Measurements from ENCODE around the gene GATD1. TPM values are rescaled to one million over a fixed set of nuclear protein-coding genes. Genes with fewer than 3 reads are reported as not detected.

GATD1 gene
- polyA plus RNA-seq, 6 donors from 2014 or later, result 4.5 to 14.1 (median 7.0) TPM; not detected in 1

DNA sequence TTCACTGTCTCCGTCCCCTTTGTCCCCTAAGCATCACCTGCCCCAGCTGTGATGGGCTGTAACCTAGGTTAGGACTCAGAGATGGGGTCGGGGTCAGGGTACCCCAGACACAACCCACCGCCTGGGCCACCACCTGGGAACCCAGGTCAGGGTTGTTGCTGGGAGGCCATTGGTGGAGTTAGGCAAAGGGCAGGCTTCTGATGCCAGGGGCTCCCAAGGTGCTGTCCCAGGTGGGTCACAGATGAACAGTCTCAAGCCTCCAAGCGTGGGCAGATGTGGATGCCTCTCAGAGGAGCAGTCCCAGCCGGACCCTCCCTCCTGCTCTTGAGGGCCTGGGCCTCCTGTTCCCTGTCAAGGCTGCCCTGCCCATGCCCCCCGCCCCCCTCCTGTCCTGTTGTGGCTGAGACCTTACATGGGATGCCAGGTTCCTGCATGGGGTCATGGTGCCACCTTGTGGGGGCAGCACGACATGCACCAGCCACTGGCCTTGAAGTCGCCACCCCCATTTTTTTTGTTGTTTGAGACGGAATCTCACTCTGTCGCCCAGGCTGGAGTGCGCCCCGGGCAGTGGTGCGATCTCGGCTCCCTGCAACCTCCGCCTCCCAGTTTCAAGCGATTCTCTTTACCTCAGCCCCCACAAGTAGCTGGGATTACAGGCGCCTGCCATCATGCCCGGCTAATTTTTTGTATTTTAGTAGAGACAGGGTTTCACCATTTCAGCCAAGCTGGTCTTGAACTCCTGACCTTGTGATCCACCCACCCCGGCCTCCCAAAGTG is 12.1 kb downstream of the GATD1 start:
- H3K36me3 Mint-ChIP-seq, result no peaks in the 10 kb centered on the region
- H3K27ac Mint-ChIP-seq, result peak overlapping the region in 2 of 6 donors; percentile 4 to 72

DNA sequence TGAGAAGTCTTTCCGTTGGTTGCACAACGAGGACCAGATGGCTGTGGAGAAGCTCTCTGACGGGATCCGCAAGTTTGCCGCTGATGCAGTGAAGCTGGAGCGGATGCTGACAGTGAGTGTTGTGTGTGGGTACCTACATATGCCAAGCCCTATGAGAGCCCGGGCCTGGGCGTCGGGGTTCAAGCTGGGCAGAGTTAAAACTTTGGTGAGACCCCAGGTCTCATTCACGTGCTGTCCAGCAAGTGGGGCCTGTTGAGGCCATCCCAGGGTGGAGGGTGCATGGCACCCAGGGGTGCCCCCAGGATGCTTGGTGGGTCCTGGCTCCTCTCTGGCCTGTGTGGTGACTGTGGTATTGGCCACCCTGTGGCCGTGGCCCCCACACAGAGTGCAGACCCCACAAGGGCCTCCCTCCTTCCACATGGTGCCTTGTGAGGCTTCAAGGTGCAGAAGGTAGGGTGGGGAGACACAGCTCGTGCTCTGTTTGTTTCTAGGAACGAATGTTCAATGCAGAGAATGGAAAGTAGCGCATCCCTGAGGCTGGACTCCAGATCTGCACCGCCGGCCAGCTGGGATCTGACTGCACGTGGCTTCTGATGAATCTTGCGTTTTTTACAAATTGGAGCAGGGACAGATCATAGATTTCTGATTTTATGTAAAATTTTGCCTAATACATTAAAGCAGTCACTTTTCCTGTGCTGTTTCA is 12.8 kb downstream of the GATD1 start:
- Mint-ChIP-seq H3K4me3 (no peak overlapping the region), H3K27ac (peak overlapping the region in 2 of 6 donors; percentile 4 to 49), H3K27me3 (no peaks in the 10 kb centered on the region), H3K4me1 (peaks cover 0 to 4% (median 0%) of the 10 kb centered on the region in 3 donors), H3K36me3 (no peaks in the 10 kb centered on the region), H3K9me3 (no peaks in the 10 kb centered on the region)
- DNase-seq (no peak), ATAC-seq (ENCODE audit: low read depth in 2 of 2) (no peak)

More for the DNA sequence above, 12.1 kb downstream of the GATD1 start:
- Mint-ChIP-seq H3K27me3 (no peaks in the 10 kb centered on the region), H3K9me3 (no peaks in the 10 kb centered on the region), H3K4me3 (no peak overlapping the region), H3K4me1 (peaks cover 0 to 4% (median 0%) of the 10 kb centered on the region in 3 donors)
- ATAC-seq (ENCODE audit: low read depth in 2 of 2) (peak; percentile 84 to 89), DNase-seq (peak; percentile 55)

DNA sequence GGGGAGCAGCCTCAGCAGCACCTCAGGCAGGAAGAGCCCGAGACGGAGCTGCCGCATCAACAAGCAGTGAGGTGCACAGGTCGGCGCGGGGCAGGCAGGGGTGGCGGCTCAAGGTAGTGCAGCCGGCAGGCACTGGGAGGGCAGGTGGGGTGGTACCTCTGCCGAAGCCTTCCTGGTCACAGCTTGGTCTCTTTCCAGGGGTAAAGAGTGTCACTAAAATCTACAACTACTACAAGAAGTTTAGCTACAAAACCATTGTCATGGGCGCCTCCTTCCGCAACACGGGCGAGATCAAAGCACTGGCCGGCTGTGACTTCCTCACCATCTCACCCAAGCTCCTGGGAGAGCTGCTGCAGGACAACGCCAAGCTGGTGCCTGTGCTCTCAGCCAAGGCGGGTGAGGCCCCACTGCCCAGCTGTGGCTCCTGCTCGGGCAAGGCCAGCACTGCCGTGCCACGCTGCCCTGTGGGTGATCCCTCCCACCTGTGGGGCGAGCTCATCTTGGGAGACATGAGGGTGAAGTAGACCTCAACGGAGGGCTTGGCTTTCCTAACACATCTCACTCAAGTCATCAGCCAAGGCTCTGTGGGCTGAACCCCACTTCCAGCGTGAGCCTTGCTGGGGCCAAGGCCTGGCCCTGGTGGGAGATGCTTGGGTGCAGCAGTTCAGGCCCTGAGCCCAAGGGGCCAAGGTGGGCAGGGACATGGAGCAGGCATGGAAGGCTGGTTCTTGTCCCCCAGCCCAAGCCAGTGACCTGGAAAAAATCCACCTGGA is 13.6 kb downstream of the GATD1 start:
- H3K27me3 Mint-ChIP-seq, result no peaks in the 10 kb centered on the region
- no peak overlapping the region for H3K27ac Mint-ChIP-seq
- H3K4me1 Mint-ChIP-seq, result peaks cover 0 to 4% (median 0%) of the 10 kb centered on the region in 3 donors
- no peak overlapping the region for H3K4me3 Mint-ChIP-seq
- DNase-seq, result no peak
- no peaks in the 10 kb centered on the region for H3K9me3 Mint-ChIP-seq
- no peak for ATAC-seq (ENCODE audit: low read depth in 2 of 2)
- no peaks in the 10 kb centered on the region for H3K36me3 Mint-ChIP-seq

DNA sequence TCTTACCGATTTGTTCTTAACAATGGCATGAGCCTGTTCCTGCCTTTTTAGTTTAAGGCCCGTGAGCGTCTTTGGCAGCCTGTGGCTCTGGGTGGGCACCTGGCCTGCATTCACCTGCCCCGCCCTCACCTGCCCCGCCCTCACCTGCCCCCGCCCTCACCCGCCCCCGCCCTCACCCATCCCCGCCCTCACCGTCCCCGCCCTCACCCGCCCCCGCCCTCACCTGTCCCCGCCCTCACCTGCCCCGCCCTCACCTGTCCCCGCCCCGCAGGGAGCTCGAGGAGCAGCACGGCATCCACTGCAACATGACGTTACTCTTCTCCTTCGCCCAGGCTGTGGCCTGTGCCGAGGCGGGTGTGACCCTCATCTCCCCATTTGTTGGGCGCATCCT is 14.2 kb downstream of the GATD1 start:
- Mint-ChIP-seq H3K9me3 (no peaks in the 10 kb centered on the region), H3K27ac (no peak overlapping the region), H3K36me3 (no peaks in the 10 kb centered on the region), H3K4me1 (peaks cover 0 to 4% (median 0%) of the 10 kb centered on the region in 3 donors), H3K27me3 (no peaks in the 10 kb centered on the region), H3K4me3 (no peak overlapping the region)
- ATAC-seq (ENCODE audit: low read depth in 2 of 2) (no peak), DNase-seq (no peak)

DNA sequence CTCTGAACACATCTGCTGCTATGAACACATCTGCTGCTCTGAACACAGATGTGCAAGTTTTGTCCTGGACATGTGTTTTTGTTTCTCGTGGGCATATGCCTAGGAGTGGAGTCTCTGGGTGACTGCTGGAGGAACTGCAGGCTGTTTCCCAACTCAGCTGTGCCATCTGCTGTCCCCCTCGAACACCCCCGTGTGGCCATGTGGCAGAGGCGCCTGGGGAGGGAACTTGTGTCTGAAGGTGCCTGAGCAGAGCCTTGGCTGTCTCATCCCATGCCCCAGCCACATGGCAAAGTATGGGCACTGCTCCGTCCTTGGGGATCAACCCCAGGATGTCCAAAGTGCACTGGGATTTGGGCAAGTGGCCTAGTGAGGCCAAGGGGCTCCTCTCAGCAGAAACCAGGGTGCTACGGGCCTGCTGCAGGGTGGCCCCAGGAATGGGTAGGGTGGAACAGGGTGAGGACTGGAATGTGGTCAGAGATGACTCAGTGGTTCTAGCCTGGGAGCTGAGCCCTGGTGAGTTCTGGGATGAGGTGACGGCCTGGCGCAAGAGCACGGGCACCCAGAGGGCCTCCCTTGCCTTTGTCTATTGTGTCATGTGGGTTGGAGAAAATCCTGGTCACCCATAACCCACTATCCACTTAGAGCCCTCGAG is 14.7 kb downstream of the GATD1 start:
- peak in 1 of 2 donors; percentile 34 for ATAC-seq (ENCODE audit: low read depth in 2 of 2)
- Mint-ChIP-seq H3K4me1 (peaks cover 0 to 4% (median 2%) of the 10 kb centered on the region in 3 donors), H3K27ac (no peak overlapping the region), H3K36me3 (no peaks in the 10 kb centered on the region), H3K4me3 (peak overlapping the region in 1 of 8 donors; percentile 35), H3K27me3 (no peaks in the 10 kb centered on the region), H3K9me3 (no peaks in the 10 kb centered on the region)
- DNase-seq, result no peak

DNA sequence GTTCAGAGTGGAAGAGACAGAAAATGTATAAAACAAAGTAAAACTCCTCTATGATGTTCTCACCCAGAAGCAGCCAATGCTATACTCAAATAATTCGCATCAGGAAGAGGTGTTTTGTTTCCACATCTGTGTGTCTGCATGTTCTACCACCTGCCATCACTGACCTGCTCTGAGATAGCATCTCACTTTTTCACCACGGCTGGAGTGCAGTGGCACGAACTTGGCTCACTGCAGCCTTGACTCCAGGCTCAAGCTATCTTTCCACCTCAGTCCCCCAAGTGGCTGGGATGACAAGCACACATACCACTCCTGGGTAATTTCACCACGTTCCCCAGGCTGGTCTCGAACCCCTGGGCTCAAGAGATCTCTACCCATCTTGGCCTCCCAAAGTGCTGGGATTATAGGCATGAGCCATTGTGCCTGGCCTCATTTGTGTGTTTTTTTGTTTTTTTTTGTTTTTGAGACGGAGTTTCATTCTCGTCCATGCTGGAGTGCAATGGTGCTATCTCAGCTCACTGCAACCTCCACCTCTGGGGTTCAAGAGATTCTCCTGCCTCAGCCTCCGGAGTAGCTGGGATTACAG is 15.7 kb downstream of the GATD1 start:
- ATAC-seq (ENCODE audit: low read depth in 2 of 2), result no peak
- Mint-ChIP-seq H3K4me1 (peaks cover 0 to 7% (median 4%) of the 10 kb centered on the region in 3 donors), H3K27ac (peak overlapping the region in 2 of 6 donors; percentile 19 to 57), H3K4me3 (no peak overlapping the region), H3K36me3 (no peaks in the 10 kb centered on the region), H3K27me3 (no peaks in the 10 kb centered on the region), H3K9me3 (no peaks in the 10 kb centered on the region)
- DNase-seq, result no peak

DNA sequence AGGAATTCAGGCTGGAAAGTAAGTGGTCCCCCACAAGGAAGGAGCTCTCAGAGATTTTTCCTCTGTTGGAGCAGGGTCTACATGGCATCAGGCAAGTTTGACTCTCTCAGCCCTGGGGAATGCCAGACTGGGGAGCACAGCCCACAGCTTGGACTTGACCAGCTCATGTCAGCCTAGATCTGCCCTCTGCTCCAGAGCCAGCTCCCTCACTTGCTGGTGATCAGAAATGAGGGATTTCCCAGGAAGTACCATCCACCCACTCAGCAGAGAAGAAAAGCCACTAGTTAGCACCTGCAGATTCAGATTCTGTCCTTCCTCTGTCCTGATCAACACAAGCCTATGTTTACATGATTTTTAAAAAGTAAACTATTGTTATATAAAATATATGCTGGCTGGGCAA is 17.1 kb downstream of the GATD1 start:
- peaks cover 0 to 7% (median 4%) of the 10 kb centered on the region in 3 donors for H3K4me1 Mint-ChIP-seq
- ATAC-seq (ENCODE audit: low read depth in 2 of 2), result no peak
- no peak for DNase-seq
- no peaks in the 10 kb centered on the region for H3K27me3 Mint-ChIP-seq
- no peaks in the 10 kb centered on the region for H3K9me3 Mint-ChIP-seq
- H3K27ac Mint-ChIP-seq, result no peak overlapping the region
- H3K4me3 Mint-ChIP-seq, result no peak overlapping the region
- no peaks in the 10 kb centered on the region for H3K36me3 Mint-ChIP-seq

DNA sequence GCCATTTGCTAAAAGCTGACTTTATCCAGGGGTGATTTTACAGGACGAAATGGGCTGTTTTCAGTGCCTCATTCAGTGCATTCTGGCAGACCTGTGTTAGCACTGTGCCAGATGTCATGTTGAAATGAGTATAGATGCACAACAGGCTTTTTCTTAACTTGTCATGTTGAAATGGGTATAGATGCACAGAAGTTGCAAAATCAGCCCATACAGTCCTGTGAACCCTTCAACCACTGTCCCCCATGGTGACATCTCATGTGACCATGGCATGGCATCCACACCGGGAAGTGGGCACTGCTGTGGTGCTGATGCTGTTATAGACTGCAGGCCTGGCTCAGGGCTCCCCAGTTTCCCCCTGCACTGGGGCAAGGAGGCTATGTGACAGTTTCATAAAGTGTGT is 27.6 kb downstream of the GATD1 start:
- DNase-seq, result no peak
- Mint-ChIP-seq H3K4me3 (peak overlapping the region in 3 of 8 donors; percentile 12 to 64 (median 51)), H3K27ac (peak overlapping the region in 1 of 6 donors; percentile 11), H3K36me3 (no peaks in the 10 kb centered on the region), H3K4me1 (peaks cover 10 to 25% (median 22%) of the 10 kb centered on the region in 3 donors), H3K9me3 (no peaks in the 10 kb centered on the region), H3K27me3 (no peaks in the 10 kb centered on the region)
- no peak for ATAC-seq (ENCODE audit: low read depth in 2 of 2)

DNA sequence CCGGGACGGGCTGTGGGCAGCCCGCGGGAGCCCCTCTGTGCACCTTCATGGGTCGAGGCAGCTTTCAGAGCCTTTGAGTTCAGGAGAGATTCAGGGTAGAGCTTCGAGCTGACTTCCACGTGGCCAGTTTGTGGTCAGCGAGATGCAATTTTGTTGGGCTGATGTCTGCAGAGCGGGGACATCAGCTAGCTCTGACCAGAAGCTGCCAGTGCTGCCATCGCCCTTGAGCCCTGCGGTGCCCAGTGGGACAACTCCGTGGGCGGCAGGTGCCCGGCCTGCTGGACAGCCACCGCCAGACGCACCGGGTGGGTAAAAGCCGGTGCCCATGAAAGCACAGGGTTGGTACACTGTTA is 29.3 kb downstream of the GATD1 start:
- peaks cover 10 to 25% (median 22%) of the 10 kb centered on the region in 3 donors for H3K4me1 Mint-ChIP-seq
- H3K27ac Mint-ChIP-seq, result peak overlapping the region in 3 of 6 donors; percentile 42 to 92 (median 76)
- DNase-seq (no peak), ATAC-seq (ENCODE audit: low read depth in 2 of 2) (peak; percentile 2 to 4)
- no peaks in the 10 kb centered on the region for H3K36me3 Mint-ChIP-seq
- H3K27me3 Mint-ChIP-seq, result no peaks in the 10 kb centered on the region
- no peaks in the 10 kb centered on the region for H3K9me3 Mint-ChIP-seq
- H3K4me3 Mint-ChIP-seq, result peak overlapping the region; percentile 78 to 94 (median 86)

DNA sequence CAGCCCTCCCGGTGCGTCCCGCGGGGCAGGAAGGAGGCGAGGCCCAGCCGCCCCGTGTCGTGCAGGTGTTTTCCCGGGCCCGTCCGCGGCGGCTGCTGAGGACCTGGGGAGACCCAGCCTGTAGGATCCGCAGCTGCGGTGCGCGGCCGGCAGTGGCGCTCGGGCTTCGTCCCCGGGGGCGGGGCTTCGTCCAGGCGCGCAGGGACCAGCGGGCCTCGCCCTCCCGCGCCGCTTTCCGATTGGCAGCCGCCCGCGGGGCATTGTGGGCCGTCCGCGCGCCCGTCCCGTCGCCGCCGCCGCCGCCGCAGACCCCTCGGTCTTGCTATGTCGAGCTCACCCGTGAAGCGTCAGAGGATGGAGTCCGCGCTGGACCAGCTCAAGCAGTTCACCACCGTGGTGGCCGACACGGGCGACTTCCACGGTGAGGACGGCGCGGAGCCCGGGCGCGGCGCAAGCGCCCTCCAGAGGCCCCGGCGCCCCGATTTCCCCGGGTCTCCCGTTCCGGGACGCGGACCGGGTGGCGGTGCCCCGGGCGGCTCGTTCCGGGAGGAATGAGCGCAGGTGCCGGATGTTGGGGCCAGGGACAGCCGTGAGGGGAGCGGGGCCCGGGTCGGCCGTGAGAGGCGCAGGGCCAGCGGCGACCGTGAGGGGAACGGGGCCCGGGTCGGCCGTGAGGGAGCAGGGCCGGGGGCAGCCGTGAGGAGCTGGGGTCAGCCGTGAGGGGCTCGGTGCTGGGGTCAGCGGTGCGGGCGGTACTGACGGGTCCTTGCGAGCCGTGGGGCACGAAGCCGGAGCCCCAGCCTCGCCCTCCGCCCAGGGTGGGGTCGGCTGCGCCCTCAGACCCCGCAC is 29.9 kb downstream of the GATD1 start, which contains the start of gene TALDO1:
Gene TALDO1, plus strand, starts transcription at position 307 of the 849 bp plus-strand sequence. Its CDS starts 18 bp downstream, at position 325.
- peak within 1 kb of the TSS; percentile 82 to 94 (median 90) for H3K4me3 Mint-ChIP-seq
- H3K36me3 Mint-ChIP-seq, result no peaks in the 10 kb centered on the region
- H3K4me1 Mint-ChIP-seq, result peaks cover 10 to 25% (median 22%) of the 10 kb centered on the region in 3 donors
- DNase-seq (peak; percentile 87), ATAC-seq (ENCODE audit: low read depth in 2 of 2) (peak; percentile 83 to 86)
- H3K27me3 Mint-ChIP-seq, result no peaks in the 10 kb centered on the region
- peak within 1 kb of the TSS; percentile 18 to 92 (median 76) for H3K27ac Mint-ChIP-seq
- no peaks in the 10 kb centered on the region for H3K9me3 Mint-ChIP-seq

DNA sequence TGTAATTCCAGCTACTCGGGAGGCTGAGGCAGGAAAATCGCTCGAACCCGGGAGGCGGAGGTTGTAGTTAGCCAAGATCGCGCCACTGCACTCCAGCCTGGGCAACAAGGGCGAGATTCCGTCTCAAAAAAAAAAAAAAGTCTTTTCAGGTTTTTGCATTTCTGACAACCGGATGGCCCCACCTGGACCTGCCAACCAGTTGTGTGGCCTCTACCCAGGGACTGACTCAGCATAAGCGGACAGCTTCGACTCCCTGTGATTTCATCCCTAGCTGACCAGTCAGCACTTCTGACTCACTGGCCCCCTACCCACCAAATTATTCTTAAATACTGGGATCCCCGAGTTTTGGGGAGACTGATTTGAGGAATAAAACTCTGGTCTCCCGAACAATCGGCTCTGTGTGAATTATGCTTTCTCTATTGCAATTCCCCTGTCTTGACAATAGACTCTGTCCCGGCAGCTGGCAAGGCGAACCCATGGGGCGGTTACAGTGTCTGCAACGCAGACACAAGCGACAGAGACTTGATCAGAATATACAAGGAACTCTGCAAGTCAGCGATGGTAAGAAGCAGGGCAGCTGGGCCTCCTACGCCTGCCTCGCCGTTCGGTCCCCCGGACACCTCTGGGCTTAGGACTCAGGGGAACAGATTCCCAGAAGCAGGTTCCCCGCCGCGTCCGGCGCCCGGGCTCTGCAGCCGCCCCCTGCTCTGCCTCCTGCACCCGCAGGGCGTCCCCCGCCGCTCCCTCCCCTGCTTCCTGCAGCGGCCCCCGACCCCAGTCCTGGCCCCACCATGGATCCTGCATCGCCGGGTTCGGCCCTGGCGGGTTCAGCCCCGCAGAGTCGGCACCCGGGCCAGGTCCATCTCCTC is 30.8 kb downstream of the GATD1 start:
- Mint-ChIP-seq H3K4me3 (peak overlapping the region; percentile 82 to 93 (median 90)), H3K27ac (peak overlapping the region in 4 of 6 donors; percentile 31 to 79 (median 69))

More for the DNA sequence above, 30.8 kb downstream of the GATD1 start:
- DNase-seq, result no peak
- ATAC-seq (ENCODE audit: low read depth in 2 of 2), result peak; percentile 39
- no peaks in the 10 kb centered on the region for H3K9me3 Mint-ChIP-seq
- H3K4me1 Mint-ChIP-seq, result peaks cover 10 to 25% (median 22%) of the 10 kb centered on the region in 3 donors
- no peaks in the 10 kb centered on the region for H3K36me3 Mint-ChIP-seq
- no peaks in the 10 kb centered on the region for H3K27me3 Mint-ChIP-seq
